Smooth muscle cell (in vitro differentiated cells): Measurements from ENCODE around the gene EDARADD. TPM values are rescaled to one million over a fixed set of nuclear protein-coding genes. Genes with fewer than 3 reads are reported as not detected.

Experiments
- DNase-seq: peaks from one replicate; lab custom pipeline; 2025; ENCODE audit not compliant: unreplicated experiment; lab: John Stamatoyannopoulos, UW
- H2AFZ ChIP-seq: fragments of 200-600 bp; sonication (generic); 2 replicates; pipeline ENCODE4 v1.6.0; 2016; ENCODE audit warnings: antibody characterized with exemption, low read depth, mild to moderate bottlenecking
- H3F3A ChIP-seq: fragments of 200-600 bp; sonication (generic); 2 replicates; pipeline ENCODE4 v1.6.0; 2017; ENCODE audit warnings: antibody characterized with exemption, low read depth
- H3K27ac ChIP-seq: fragments of 200-600 bp; sonication (generic); 2 replicates; pipeline ENCODE4 v1.5.1; 2016; ENCODE audit warnings: low read depth, mild to moderate bottlenecking
- H3K27me3 ChIP-seq: fragments of 200-600 bp; sonication (generic); 2 replicates; pipeline ENCODE4 v1.6.1; 2016; ENCODE audit warnings: low read depth, mild to moderate bottlenecking
- H3K36me3 ChIP-seq: fragments of 200-600 bp; sonication (generic); 2 replicates; pipeline ENCODE4 v1.5.1; 2016; ENCODE audit warnings: low read depth
- H3K4me1 ChIP-seq: fragments of 200-600 bp; sonication (generic); 2 replicates; pipeline ENCODE4 v1.5.1; 2016; ENCODE audit warnings: low read depth
- H3K4me2 ChIP-seq: fragments of 200-600 bp; sonication (generic); 2 replicates; pipeline ENCODE4 v1.6.0; 2016; ENCODE audit warnings: mild to moderate bottlenecking
- H3K4me3 ChIP-seq: fragments of 200-600 bp; sonication (generic); 2 replicates; pipeline ENCODE4 v1.5.1; 2016; ENCODE audit warnings: mild to moderate bottlenecking
- H3K79me2 ChIP-seq: fragments of 200-600 bp; sonication (generic); 2 replicates; pipeline ENCODE4 v1.6.0; 2016; ENCODE audit warnings: low read depth, mild to moderate bottlenecking
- H3K9ac ChIP-seq: fragments of 200-600 bp; sonication (generic); 2 replicates; pipeline ENCODE4 v1.6.0; 2016; ENCODE audit warnings: low read depth
- H3K9me3 ChIP-seq: fragments of 200-600 bp; sonication (generic); replicated peaks from 2 replicates; pipeline ENCODE4 v1.5.1; 2016; ENCODE audit warnings: low read depth
- H4K20me1 ChIP-seq: fragments of 200-600 bp; sonication (generic); 2 replicates; pipeline ENCODE4 v1.6.0; 2016; ENCODE audit warnings: low read depth
- WGBS: methylation state at CpG from one replicate; pipeline ENCODE4 v1.1.7; 2016; ENCODE audit warnings: low lambda C conversion rate; 5-methylcytosine and 5-hydroxymethylcytosine counted together
- polyA plus RNA-seq: library from polyadenylated mRNA; unstranded; fragments of >200 nt; fragmentation: Nextera tagmentation; extraction: Ambion mirVana; gene quantifications from 2 replicates; pipeline ENCODE4 v1.2.1, GENCODE V29; 2016
- total RNA-seq: library from RNA; depleted of rRNA; stranded (reverse); fragments of >200 nt; gene quantifications from 2 replicates; pipeline ENCODE4 v1.2.3, GENCODE V29; 2014
- TF ChIP-seq, protein P1 (sequence below): fragments of 200-600 bp; sonication (generic); IDR thresholded peaks from 2 replicates; pipeline ENCODE4 v1.5.1; 2017; ENCODE audit warnings: borderline replicate concordance, mild to moderate bottlenecking, antibody characterized with exemption; ENCODE audit not compliant: insufficient read depth, poor library complexity, severe bottlenecking

EDARADD gene
- total and polyA plus RNA-seq, 2 experiments from 2014 or later = 5.8 to 7.7 TPM

DNA sequence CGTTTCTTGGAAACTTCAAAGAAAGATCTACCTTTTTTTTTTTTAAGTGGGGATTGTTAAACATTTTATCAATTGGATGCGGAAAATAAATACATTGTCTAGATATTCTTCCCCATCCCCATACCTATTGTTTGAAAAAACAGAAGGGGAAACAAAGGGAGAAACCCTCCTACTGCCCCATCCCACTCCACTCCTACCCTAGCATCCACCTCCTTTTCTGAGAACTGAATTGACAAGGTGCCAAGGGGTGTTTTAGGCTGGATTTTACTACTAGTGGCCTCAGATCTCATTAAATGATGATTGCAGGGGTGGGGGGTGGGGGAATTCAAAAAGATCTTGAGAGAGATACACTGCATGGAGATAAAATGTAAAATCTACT lies 2.6 kb downstream of the EDARADD start:
- TF ChIP-seq, protein P1, sequence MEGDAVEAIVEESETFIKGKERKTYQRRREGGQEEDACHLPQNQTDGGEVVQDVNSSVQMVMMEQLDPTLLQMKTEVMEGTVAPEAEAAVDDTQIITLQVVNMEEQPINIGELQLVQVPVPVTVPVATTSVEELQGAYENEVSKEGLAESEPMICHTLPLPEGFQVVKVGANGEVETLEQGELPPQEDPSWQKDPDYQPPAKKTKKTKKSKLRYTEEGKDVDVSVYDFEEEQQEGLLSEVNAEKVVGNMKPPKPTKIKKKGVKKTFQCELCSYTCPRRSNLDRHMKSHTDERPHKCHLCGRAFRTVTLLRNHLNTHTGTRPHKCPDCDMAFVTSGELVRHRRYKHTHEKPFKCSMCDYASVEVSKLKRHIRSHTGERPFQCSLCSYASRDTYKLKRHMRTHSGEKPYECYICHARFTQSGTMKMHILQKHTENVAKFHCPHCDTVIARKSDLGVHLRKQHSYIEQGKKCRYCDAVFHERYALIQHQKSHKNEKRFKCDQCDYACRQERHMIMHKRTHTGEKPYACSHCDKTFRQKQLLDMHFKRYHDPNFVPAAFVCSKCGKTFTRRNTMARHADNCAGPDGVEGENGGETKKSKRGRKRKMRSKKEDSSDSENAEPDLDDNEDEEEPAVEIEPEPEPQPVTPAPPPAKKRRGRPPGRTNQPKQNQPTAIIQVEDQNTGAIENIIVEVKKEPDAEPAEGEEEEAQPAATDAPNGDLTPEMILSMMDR = no peak
- no peak overlapping the region for H3K9ac ChIP-seq
- H3K4me2 ChIP-seq = peak overlapping the region; percentile 99
- H4K20me1 ChIP-seq = peaks cover 17% of the 10 kb centered on the region
- H3K9me3 ChIP-seq = no peaks in the 10 kb centered on the region
- no peaks in the 10 kb centered on the region for H3K36me3 ChIP-seq
- no peak overlapping the region for H3K4me3 ChIP-seq
- 90% methylated on average over 2 of the region's 2 CpGs for WGBS
- H3K27ac ChIP-seq = no peak overlapping the region
- H3K79me2 ChIP-seq = no peaks in the 10 kb centered on the region
- H3K4me1 ChIP-seq = peaks cover 7% of the 10 kb centered on the region
- H3F3A ChIP-seq = peaks cover 4% of the 10 kb centered on the region
- H3K27me3 ChIP-seq = peaks cover 8% of the 10 kb centered on the region
- H2AFZ ChIP-seq = no peak overlapping the region
- DNase-seq = no peak

DNA sequence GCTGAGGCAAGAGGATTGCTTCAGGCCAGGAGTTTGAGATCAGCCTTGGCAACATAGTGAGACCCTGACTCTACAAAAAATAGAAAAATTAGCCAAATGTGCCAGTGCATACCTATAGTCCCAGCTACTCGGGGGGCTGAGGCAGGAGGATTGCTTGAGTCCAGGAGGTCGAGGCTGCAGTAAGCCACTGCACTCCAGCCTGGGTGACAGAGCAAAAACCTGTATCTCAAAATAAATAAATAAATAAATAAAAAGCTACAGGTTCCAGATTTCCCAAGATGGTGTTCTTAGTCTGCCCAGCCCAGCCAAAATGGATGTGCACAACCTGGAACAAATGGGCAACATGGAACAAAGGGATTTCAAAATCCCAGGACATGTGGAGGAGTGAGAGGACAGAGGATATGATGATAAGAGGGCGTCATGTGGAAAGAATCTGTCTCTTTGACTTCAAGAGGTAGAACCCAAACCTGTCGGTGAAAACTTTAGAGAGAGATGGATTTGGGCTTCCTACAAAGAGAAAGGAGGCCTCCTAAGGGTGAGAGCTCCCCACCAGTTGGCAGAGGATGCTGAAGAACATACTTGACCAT lies 3.2 kb downstream of the EDARADD start:
- Histone ChIP-seq H3K9ac (no peak overlapping the region), H3K27ac (no peak overlapping the region), H3K36me3 (no peaks in the 10 kb centered on the region), H3K9me3 (no peaks in the 10 kb centered on the region), H3K4me2 (no peak overlapping the region), H3K4me3 (no peak overlapping the region), H3K79me2 (no peaks in the 10 kb centered on the region), H3F3A (peaks cover 4% of the 10 kb centered on the region), H3K4me1 (peaks cover 7% of the 10 kb centered on the region), H2AFZ (no peak overlapping the region), H3K27me3 (peaks cover 8% of the 10 kb centered on the region), H4K20me1 (peaks cover 17% of the 10 kb centered on the region)
- no peak for DNase-seq
- WGBS = 93% methylated on average over 4 of the region's 4 CpGs
- TF ChIP-seq, protein P1 = no peak

DNA sequence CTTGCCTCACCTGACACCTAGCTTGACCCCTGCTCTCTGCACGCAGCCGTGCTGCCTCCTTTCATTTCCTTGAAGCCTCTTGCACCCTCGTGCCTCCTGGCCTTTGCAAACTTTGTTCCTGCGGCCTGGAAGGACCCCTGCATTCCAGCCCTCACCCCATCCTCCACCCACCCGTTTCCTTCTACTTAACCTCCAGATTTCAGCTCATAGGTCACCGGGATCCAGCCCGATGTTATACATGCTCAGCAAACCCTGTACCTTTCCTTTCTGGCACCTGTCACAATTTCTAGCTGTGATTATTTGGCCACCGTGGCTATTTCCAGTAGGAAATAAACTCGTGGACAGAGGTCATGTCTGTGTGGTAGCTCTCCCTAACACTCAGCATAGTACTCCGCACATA lies 4.5 kb downstream of the EDARADD start:
- peaks cover 2% of the 10 kb centered on the region for H3F3A ChIP-seq
- H3K79me2 ChIP-seq = no peaks in the 10 kb centered on the region
- H3K4me2 ChIP-seq = no peak overlapping the region
- peaks cover 7% of the 10 kb centered on the region for H3K4me1 ChIP-seq
- TF ChIP-seq, protein P1 = no peak
- no peaks in the 10 kb centered on the region for H3K9me3 ChIP-seq
- DNase-seq = no peak
- no peak overlapping the region for H3K27ac ChIP-seq
- H3K27me3 ChIP-seq = peaks cover 8% of the 10 kb centered on the region
- 91% methylated on average over 10 of the region's 10 CpGs for WGBS
- H2AFZ ChIP-seq = no peak overlapping the region
- peaks cover 17% of the 10 kb centered on the region for H4K20me1 ChIP-seq
- H3K9ac ChIP-seq = no peak overlapping the region
- H3K4me3 ChIP-seq = no peak overlapping the region
- no peaks in the 10 kb centered on the region for H3K36me3 ChIP-seq

DNA sequence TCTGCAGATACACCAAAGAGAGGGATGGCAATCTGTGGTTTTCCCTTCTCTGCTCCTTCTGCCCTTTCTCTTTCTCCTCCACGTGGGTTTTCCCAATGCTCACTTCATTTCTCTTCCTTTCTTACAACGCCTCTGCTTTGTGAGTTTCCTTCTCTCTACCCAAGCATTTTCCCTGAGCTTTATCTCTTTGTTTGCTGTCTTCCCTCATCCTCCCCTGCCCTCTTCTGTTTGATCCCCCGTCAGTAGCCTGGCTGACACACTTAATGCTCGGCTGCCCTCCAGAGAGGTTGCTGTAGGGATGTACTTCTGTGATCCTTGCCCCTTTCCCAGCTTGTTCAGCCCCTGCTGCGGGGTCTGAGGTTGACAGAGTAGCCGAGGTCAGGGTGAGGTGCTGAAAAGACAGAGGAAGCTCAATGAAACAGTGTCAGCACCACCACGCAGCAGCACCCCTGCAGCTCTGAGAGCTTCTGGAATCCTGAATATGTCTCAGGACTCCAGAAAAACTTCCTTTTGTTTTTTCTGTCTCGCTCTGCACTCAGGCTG lies 6.0 kb downstream of the EDARADD start:
- H3K27me3 ChIP-seq = peaks cover 8% of the 10 kb centered on the region
- H2AFZ ChIP-seq = no peak overlapping the region
- TF ChIP-seq, protein P1 = no peak
- H3K9me3 ChIP-seq = no peaks in the 10 kb centered on the region
- H3K4me1 ChIP-seq = peaks cover 7% of the 10 kb centered on the region
- H3K27ac ChIP-seq = no peak overlapping the region
- H3K36me3 ChIP-seq = no peaks in the 10 kb centered on the region
- H3K4me2 ChIP-seq = no peak overlapping the region
- no peak overlapping the region for H3K4me3 ChIP-seq
- 47% methylated on average over 8 of the region's 8 CpGs for WGBS
- H4K20me1 ChIP-seq = peaks cover 19% of the 10 kb centered on the region
- H3K9ac ChIP-seq = no peak overlapping the region
- DNase-seq = no peak
- H3F3A ChIP-seq = no peaks in the 10 kb centered on the region
- H3K79me2 ChIP-seq = no peaks in the 10 kb centered on the region
